HG03025 (cell line): ENCODE data around the gene RIPOR3.
"Not testable (repeated sequence)": the region's sequence is repeated elsewhere in the genome, so short reads cannot be mapped to it uniquely, and the experiment has no call there.

Experiments used
- ATAC-seq: cut with Tn5 transposase; IDR thresholded peaks from one replicate; pipeline ENCODE4 v1.9.1; 2021; ENCODE audit warnings: mild to moderate bottlenecking, moderate library complexity; ENCODE audit not compliant: unreplicated experiment, low FRiP score

The RIPOR3 gene

DNA sequence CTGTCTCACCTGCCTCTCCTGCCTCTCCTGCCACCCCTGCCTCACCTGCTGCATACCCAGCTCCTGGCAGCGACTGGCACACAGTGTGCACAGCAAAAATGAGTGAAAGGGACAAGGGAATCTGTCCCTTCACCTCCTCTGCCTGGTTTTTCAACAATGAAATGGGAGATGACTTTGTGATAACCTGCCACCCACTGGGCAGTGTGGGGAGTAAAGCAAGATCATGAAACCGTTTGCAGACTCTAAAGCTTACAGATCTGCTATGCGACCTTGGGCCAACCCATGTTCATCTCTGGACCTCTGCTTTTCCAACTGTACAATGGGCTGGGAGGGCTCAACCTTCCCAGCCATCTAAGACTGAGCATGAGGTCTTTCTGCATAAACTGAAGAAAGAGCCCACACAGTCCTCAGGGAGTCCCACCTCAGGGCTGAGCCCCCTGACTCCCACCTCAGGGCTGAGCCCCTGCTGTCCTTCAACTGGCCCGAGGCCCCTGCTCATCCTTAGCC is 81.1 kb downstream of the RIPOR3 start:
- no peak for ATAC-seq

DNA sequence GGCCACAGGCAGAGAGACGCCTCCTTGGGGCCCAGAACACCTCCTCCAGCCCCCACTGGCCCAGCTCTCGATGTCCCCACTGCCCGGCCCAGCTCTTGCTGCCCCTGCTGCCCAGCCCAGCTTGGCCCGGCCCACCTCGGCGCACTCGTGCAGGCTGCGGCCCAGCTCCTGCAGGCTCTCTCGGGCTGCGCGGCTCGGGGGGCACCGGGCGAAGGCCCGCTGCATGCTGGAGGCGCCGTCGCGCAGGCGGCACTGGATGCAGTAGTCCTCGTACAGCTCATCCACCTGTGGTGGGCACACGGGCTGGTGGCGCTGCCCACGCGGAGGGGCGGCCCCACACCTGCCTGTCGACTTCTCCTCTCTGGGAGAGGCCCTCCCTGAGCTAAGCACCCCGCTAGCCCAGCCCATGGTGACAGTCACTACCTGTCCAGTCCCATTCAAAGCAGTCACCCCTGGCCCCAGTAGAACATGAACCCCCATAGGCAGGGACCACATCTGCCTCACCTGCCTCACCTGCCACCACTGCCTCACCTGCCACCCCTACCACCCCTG is 81.8 kb downstream of the RIPOR3 start:
- ATAC-seq = no peak

DNA sequence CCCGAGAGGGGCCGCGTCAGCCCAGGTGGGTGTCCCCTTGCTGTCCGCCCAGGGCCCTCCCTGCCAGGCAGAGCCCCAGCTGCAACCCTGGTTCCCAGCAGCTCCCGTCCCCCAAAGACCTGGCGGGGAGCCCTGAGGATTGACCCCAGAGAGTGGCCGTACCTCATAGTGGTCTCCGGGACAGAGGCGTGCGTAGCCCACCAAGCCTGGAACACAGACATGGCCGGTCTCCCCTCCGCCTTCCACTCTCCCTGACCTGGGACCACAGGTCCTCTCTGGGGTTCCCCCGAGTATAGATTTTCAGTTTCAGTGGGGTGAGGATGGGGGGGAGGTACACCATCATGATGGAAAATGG is 82.6 kb downstream of the RIPOR3 start:
- ATAC-seq = no peak

DNA sequence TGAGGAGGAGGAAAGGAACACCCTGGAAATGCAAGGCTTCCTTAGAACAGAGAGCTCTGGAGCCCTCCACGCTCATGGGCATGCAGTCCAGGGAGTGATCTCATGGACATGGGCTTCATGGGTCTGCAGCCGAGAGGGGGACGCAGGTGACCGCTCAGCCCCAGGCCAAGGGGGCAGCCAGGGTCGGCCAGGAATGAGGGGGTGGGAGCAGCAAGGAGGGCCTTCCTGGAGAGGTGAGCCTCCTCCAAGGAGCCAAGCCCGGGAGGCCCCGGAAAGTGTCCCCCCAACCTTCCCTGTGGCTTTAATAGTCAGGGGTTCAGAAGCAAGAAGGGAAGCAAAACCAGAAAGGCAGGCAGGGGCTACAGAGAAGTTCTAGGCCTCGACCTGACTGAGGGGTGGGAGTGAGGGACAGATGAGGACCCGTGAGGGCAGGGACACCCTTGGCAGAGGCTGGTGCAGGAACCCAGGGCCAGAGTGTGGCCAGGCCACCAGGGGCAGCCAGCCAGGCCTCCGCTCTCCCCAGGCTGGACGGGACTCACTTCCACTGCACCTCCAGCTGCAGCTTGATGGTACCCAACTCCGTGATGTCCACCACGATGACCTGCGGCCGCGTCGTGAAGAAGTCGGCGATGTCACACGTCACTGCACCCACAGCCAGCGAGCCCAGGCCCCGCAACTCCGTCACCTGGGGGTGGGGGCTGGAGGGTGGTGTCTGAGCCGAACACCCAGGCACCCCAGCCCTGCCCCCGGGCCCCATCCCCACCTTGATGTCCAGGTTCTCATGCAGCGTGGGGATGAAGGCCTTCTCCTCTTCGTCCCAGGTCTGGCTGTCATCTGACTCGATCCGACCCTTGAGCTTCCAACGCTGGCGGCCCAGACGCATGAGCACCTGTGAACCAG is 83.2 kb downstream of the RIPOR3 start:
- ATAC-seq = no peak

DNA sequence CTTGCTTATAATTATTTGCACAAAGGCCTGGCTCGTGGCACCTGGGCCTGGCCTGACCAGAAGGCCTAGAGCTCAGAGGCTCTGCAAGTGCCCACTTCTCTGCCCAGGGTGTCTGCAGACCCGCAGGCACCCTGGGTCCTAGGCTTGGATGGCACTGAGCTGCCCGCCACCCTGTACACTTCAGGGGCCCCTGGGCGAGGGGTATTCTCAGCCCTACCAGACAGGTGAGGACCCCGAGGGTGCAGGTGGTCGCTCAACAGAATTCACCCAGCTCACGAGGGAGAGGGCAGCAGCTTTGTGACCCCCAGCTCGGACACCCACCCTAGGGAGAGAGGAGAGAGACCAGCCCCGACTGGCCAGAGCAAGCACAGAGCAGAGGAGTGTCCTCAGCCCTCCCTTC is 83.9 kb downstream of the RIPOR3 start:
- ATAC-seq = no peak

DNA sequence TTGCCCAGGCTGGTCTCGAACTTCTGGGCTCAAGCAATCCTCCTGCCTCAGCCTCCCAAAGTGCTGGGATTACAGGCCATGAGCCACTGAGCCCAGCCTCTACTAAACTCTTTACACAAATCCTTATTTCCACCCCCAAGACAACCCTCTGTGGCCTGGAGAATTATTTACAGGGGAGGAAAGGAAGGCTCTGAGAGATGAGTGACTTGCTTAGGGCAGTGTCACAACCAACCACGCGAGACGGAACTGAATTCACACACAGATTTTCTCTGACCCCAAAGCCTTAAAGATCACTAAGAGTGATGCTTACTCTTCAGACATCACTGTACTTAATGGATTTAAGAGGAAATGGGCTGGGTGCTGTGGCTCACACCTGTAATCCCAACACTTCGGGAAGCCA is 86.2 kb downstream of the RIPOR3 start:
- no peak for ATAC-seq

DNA sequence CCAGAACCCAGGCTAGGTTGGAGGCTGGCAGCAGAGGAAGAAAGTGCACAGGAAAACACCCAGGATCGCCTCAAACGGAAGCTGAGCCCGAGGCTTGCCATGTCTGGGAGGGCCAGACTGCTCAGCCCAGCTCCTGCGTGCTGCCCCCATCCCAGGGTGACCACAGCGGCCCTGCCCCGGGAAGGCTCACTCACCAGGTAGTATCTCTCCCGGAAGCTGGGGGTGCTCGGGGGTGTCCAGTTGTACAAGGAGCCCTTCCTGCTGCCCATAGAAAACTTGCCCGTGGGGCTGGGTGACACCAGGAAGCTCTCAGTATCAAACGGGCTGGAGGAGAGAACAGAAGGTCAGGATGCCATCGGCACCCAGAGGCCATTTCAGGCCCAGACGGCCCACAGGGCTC is 86.9 kb downstream of the RIPOR3 start:
- ATAC-seq = no peak

DNA sequence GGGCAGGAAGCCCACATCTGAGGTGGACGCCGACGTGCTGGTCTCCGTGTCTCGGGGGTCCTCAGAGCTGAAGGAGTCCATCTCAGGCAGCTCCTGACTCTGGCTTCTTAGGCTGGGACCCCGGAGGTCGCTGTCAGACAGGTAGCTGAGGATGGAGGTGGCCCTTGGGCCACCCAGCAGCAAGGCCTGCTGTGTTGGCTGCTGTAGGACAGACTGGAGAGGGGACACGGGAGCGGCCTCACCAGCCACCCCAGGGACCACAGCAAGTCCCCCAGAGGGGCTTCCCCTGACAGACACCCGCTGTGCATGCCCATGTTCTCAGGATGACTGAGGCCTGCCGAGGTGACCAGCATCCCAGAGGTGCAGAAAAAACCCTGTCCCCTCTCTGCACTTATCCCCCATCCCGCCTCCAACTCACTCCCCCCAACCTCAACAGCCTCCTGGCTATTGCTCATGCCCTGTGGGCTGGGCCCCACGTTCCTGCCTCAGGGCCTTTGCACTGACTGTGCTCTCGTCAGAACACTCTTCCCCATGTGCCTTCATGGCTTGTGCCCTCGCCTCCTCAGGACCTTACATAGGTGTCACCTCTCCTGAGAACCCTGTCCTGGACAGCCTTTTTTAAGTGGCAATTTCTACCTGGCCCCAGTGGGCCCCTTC is 88.8 kb downstream of the RIPOR3 start:
- no peak for ATAC-seq

DNA sequence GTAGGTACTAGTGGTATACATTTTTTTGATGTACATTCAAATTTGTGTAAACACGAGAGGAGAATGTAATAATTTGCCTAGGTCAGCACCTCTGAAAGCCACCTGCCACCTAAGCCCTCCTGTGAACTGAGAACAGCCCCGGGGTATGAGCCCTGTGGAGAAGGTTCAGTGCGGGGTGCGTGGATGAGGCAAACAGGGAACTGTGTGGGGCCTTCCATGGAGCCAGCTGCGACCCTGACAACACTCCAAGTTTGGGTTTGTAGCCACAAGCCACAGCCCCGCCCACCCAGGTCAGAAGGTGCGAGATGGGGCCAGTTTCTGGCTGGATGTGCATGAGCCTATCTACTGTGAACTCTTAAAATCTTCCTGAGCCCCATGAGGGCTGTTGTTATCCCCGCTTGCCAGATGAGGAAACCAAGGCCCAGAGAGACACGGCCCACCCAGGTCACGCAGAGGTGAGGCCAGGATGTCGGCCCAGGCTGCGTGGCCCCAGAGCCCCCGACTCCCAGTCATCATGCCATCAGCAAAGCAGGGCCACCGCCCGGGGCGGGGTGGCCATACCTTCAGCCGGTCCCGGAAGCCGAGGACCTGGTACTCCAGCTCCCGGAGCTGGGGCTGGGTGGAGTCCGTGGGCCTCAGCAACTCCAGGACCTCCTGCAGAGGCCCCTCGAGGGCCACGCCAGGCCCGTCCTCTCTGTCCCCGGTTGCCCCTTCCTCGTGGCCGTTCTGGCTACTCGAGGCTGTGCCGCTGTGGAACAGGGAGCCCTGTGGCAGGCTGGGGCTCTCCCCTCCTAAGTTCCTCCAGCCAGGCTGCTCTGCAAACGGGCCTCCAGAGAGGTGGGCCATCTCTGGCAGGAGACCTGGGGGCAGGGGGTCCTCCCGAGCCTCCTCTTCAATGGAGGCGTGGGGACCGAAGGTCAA is 89.6 kb downstream of the RIPOR3 start:
- ATAC-seq = no peak

DNA sequence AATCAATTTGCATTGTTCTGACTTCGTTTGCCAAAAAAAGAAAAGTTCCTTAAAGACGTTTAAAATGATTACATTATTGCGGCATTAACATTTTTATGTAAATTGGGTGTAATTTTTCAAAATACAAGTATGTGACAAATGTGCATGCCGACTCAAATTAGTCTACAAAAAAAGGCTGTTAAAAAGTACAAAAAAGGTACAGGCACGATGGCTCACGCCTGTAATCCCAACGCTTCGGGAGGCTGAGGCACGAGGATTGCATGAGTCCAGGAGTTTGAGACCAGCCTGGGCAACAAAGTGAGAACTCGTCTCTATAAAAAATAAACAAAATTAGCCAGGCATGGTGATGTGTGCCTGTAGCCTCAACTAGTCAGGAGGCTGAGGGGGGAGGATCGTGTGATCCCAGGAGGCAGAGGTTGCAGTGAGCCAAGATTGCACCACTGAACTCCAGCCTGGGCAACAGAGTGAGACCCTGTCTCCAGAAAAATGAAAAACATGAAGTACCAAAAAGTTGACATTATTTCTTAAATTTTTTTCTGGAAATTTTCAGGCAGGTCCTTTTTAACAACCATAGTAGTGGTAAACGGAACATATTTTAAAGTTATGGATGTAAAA is 91.0 kb downstream of the RIPOR3 start:
- no peak for ATAC-seq

DNA sequence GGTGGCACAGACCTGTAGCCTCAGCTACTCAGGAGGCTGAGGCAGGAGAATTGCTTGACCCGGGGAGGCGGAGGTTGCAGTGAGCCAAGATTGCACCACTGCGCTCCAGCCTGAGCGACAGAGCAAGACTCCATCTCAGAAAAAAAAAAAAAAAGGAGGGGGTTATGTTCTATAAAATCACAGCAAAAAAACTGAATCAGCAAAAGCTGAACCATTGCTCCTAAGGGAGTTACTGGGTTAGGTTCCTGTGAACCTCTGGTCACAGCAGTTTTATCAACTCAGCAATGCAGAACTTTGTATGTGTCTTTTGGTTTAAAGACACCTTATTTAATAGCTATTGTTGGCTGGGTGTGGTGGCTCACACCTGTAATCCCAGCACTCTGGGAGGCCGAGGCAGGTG is 92.6 kb downstream of the RIPOR3 start:
- not testable (repeated sequence) for ATAC-seq

DNA sequence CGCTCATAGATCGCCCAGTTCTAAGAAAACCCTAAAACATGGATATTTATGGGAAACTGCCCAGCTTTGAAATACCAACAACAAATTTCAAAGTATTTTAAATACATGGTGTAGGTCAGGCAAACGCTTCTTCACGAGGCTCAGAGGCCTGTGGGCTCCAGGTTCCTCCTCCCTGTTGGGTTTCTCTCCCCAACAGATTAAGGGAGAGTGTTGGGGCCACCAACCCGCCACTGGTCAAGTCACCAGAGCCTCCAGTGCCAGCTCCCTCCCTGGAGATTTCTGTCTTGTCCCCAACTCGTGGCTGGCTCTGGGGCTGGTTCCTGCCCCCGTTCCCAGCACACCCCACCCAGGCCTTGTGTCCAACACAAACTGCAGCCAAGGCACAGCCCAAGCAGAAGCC is 93.3 kb downstream of the RIPOR3 start:
- ATAC-seq = no peak

DNA sequence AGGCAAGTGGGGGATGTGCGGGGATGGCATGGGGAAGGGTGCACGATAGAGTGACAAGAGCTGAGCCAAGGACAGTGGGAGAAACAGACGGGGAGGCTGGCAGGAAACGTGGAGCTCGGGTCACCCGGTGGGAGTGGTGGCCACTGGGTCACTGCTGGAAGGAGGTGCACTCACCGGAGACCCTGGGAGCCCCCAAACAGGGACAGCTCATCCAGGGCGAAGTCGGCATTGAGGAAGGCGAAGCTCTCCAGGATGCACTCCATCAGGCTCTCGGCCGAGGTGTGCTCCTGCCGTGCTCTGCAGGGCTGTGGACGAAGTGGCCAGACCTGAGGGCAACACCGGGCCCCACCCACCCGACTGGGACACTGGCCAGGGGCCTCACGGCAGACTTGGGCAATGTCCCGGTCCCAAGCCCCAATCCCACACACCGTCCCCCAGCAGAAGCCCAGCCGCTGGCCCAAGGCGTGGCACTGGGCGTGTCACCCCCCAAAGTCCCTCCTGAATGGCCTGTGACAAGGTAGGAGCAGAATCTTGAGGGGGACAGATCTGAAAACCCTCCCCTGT is 93.9 kb downstream of the RIPOR3 start:
- ATAC-seq = no peak

DNA sequence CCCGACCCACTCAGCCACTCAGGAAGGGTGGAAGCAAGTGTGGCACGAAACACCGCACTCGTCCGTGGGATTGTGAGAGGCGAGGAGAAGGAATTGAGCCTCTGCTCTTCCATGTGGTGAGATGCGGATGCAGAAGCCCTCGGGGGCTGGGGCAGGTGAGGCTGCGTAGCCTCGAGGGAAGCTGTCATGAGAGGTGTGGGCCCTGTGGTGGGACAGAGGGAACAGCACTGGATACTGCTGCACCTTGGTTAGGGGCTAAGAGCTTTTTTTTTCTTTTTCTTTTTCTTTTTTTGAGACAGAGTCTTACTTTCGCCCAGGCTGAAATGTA is 94.7 kb downstream of the RIPOR3 start:
- ATAC-seq = no peak

DNA sequence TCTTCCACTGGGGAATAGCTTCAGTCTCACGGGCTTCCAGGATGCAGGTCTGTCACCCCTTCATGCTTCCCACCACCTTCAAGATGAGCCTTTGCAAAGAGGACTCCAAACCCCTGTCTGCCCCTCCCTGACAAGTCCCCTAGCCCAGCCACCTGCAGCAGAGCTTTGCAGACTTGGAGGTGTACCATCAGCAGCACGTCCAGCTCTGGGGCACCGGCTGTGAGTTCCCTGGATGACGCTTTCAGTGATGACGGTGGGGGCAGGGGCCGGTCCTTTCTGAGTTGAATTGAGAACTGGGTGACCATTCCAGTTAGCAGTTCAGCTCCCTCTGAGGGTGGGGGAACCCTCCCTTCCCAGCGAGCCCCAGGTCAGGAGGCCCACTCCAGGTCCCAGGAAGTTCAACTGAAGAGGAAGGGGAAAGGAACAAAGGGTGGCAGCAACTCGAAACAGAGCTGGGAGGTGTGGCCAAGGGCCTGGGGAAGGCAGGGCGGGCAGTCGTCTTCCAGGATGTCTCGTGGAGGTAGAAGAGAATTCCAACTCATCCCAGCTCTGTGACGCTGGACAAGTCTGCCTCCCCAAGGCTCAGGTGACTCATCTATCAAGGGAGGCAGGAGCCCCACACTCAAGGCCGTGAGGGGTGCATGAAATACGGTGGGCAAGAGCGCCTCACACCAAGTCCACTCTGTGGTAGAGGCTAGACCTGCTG is 95.2 kb downstream of the RIPOR3 start:
- ATAC-seq = no peak

DNA sequence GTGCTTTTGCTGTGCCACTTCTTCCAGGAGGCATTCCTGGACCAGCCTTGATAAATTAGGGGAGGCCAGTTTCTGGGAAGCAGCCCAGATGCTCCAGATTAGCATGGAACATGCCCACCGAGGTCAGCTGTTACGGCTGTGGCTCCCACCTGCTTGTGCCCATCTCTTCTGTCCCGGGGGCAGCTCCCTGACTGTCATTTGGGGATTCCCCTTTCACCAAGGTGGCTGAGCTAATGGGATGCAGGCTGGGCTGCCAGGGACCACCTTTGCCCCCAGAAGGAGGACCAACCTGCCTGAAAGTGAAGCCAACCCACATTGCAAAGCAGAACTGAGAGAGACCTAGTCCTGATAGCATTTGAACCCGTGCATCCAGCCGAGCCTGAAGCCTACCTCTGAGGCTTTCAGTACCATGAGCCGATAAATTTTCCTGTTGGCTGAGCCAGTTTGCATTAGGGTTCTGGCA is 95.9 kb downstream of the RIPOR3 start:
- no peak for ATAC-seq

DNA sequence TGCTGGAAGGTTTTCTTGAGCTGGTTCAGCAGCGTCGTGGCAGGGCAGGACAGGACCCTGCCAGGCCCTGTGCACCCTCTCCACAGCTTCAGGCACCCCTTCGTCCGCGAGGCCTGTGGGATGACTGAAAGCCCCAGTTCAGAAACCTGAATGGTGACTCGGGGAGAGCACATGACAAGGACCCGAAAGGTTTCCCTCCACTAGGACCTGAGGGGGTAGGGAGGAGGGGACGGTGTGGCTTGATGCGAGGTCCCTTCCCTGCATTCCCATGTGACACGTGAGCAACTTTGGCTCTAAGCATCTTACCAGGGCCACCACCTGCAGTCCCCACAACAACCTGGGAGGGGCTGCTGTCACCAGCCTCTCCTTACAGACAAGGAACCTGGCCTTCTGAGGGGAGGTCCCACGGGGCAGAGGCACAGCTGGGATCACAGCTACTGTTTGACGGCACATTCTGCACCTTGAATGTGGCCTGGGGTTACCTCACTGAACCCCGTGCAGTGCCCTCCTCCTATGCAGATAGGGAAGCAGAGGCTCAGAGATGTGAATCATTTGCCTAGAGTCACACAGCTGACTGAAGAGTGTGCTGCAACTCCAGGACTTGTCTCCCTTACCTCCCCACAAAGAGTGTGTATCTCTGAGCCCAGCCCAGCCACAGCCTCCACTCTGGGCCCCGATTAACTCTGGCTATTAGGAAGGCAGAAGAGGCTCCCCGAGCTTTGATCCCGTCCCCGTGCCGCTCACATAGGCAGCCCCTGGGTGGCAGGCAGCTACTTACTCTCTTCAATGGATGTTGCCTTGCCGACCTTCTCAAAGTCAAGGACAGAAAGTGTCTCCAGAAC is 96.5 kb downstream of the RIPOR3 start:
- no peak for ATAC-seq

DNA sequence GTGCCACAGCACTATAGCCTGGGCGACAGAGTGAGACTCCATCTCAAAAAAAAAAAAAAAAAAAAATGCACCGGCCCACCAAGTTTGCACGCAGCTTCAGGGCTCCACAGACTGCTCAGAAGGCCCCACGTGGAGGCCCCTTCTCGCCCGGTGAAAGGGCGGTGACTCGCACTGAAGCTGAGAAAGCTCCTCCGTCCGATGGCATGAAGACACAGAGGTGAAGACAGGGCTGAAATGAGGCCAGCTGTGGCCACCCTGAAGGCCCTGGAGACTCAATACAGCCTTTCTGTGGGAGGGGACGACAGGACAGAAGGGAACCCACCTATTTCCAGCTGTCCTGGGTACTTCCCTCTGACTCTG is 97.1 kb downstream of the RIPOR3 start:
- no peak for ATAC-seq

DNA sequence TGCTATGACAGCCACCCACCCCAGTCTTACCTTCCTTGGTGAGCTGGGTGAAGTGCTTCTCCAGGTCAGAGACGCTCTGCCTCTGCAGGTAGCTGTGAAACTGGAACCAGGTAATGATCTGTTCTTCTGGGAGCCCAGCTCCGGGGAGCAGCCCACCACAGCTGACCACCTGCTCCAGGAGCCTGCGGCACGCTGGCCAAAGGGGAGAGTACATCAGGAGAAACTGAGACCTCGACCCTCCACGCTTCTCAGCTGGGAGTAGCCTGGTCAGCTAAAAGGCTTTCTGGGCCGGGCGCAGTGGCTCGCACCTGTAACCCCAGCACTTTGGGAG is 98.4 kb downstream of the RIPOR3 start:
- no peak for ATAC-seq
